Fibroblast of the aortic adventitia (primary cell): ENCODE measurements around the gene OTOS. TPM values are rescaled to one million over a fixed set of nuclear protein-coding genes. Genes with fewer than 3 reads are reported as not detected.

ENCODE experiments used
- DNase-seq: peaks from one replicate; pipeline ENCODE4 v3.0.0-alpha.2; 2010; ENCODE audit warnings: low read depth
- H3K4me3 ChIP-seq: 2 replicates; pipeline ENCODE4 v1.5.1; 2011; ENCODE audit warnings: low read depth, mild to moderate bottlenecking, control low read depth, low read length, moderate library complexity
- total RNA-seq: library from RNA; depleted of rRNA; stranded (reverse); fragments of >200 nt; gene quantifications from 2 replicates; pipeline ENCODE4 v1.2.3, GENCODE V29; 2012; ENCODE audit warnings: low replicate concordance
- TF ChIP-seq, protein P1 (sequence below): IDR thresholded peaks from 2 replicates; pipeline ENCODE4 v1.5.1; 2011; ENCODE audit warnings: mild to moderate bottlenecking, low read length, control low read depth, inconsistent platforms; ENCODE audit not compliant: insufficient read depth

OTOS gene
- total RNA-seq, 1 donor: not detected

DNA sequence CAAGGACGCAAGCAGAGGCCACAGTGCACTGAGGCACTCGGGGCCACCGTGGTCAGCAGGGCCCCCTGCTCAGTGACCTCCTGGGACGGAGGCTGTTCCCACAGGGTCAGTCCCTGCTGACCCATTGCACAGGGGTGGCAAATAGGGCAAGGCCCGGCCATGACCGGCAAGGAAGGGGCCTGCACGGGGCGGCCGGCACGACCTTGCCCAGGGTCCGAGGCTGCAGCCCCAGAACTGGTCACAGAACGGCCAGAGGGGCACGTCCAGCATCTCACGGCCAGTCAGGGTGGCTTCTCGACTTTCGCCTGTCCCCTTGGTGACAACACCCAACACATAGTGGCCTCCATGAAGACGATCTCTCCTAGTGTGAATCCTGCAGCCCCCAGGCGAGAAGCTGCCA is 27.6 kb upstream of the OTOS start:
- TF ChIP-seq, protein P1, sequence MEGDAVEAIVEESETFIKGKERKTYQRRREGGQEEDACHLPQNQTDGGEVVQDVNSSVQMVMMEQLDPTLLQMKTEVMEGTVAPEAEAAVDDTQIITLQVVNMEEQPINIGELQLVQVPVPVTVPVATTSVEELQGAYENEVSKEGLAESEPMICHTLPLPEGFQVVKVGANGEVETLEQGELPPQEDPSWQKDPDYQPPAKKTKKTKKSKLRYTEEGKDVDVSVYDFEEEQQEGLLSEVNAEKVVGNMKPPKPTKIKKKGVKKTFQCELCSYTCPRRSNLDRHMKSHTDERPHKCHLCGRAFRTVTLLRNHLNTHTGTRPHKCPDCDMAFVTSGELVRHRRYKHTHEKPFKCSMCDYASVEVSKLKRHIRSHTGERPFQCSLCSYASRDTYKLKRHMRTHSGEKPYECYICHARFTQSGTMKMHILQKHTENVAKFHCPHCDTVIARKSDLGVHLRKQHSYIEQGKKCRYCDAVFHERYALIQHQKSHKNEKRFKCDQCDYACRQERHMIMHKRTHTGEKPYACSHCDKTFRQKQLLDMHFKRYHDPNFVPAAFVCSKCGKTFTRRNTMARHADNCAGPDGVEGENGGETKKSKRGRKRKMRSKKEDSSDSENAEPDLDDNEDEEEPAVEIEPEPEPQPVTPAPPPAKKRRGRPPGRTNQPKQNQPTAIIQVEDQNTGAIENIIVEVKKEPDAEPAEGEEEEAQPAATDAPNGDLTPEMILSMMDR: no peak
- DNase-seq: no peak
- no peak overlapping the region for H3K4me3 ChIP-seq

GRCh38 chr2:240167588-240167880 is 27.1 kb upstream of the OTOS start:
- TF ChIP-seq, protein P1: no peak
- DNase-seq: no peak
- no peak overlapping the region for H3K4me3 ChIP-seq

- TF ChIP-seq, protein P1: no peak
- no peak for DNase-seq
- H3K4me3 ChIP-seq: no peak overlapping the region
Measured at GRCh38 chr2:240166761-240167587, 26.5 kb upstream of the OTOS start.

- TF ChIP-seq, protein P1: no peak
- H3K4me3 ChIP-seq: no peak overlapping the region
- DNase-seq: no peak
Measured at GRCh38 chr2:240166191-240166590, 25.7 kb upstream of the OTOS start.

DNA sequence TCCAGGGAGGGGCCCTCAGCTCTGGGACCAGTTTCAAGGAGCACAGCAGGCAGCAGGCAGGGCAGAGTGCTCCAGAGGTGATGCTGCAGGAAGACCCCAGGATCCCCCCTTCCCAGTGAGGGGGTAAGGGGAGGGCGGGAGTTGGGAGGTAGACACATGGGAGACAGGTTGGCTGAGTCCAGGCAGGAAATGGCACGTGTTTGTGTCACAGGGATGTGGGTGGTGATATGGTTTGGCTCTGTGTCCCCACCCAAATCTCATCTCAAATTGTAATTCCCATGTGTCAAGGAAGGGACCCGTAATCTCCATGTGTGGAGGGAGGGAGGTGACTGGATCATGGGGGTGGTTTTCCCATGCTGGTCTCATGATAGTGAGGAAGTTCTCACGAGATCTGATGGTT is 25.2 kb upstream of the OTOS start:
- no peak for DNase-seq

DNA sequence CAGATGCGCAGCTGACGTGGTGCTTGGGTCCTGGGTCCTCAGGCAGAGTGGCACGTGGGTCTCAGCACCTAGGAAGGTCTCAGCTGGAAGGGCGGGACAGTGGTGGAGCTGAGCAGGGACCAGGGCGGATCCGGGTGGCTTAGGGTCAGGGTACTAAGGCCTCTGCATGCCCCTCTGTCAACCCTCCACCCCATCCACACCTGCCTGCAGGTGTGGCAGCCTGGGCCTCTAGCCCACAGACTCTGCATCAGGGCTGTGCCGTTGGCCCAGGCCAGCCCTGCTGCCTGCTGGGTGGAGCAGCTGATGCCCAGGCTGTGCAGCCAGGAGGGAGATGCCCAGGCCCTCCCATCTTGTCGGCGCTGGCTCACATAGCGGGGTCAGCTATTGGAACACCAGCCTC is 24.6 kb upstream of the OTOS start:
- TF ChIP-seq, protein P1: no peak
- no peak for DNase-seq
- no peak overlapping the region for H3K4me3 ChIP-seq

More for the DNA sequence above, 25.2 kb upstream of the OTOS start:
- no peak overlapping the region for H3K4me3 ChIP-seq
- TF ChIP-seq, protein P1: no peak

DNA sequence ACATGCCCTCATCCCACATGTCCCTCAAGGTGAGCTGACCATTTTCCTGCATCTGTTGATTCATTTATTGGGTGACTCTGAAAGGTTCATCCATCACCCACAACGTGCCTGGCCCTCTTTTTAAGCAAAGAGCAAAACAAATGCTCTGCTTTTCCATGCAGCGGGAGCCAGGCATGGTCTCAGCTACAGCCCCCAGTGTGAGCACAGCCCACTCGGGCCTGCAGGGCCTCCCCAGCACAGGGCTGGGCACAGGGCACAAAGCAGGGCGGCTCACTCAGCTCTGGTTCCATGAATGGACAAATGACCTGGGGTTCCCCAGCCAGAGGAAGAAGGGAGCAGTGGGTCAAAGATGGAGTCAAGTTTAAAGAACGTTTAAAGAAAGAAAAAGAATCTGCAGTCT is 24.1 kb upstream of the OTOS start:
- TF ChIP-seq, protein P1: no peak
- no peak for DNase-seq
- H3K4me3 ChIP-seq: no peak overlapping the region
